Heart left ventricle (tissue), 16 donors: Measurements from ENCODE around the gene TPD52L3. TPM values are rescaled to one million over a fixed set of nuclear protein-coding genes. Genes with fewer than 3 reads are reported as not detected.
A peak's percentile ranks its signal among the peaks of the same experiment; 100 is the strongest.

ENCODE experiments used
- ATAC-seq, 4 donors: fragments of 200-7000 bp; cut with Tn5 transposase; one replicate each; pipeline ENCODE4 v1.9.1; 2020 to 2022; ENCODE audit warnings: moderate library complexity in 4 of 4, mild to moderate bottlenecking in 3 of 4, moderate number of reproducible peaks in 1 of 4
- DNase-seq, 5 donors: peaks; one replicate each; pipeline ENCODE4 v3.0.0-alpha.2; 2020
- H3K27ac ChIP-seq, 12 donors: fragments of 200-600 bp; sonication (generic) in 4 of 12; one replicate each; pipeline versions ENCODE4 v1.5.0 to v1.8.0; 2016 to 2022; ENCODE audit warnings: mild to moderate bottlenecking in 2 of 12
- H3K27me3 ChIP-seq, 9 donors: fragments of 200-600 bp; sonication (generic) in 2 of 9; one replicate each; pipeline versions ENCODE4 v1.5.1 to v1.8.0; 2016 to 2022; ENCODE audit warnings: mild to moderate bottlenecking in 3 of 9
- H3K36me3 ChIP-seq, 9 donors: fragments of 200-600 bp; sonication (generic) in 2 of 9; one replicate each; pipeline versions ENCODE4 v1.5.0 to v1.8.0; 2018 to 2022; ENCODE audit warnings: mild to moderate bottlenecking in 2 of 9
- H3K4me1 ChIP-seq, 12 donors: fragments of 200-600 bp; sonication (generic) in 4 of 12; one replicate each; pipeline versions ENCODE4 v1.5.0 to v1.8.0; 2016 to 2022; ENCODE audit warnings: mild to moderate bottlenecking in 3 of 12
- H3K4me3 ChIP-seq, 12 donors: fragments of 200-600 bp; sonication (generic) in 4 of 12; one replicate each; pipeline versions ENCODE4 v1.5.0 to v1.8.0; 2017 to 2022; ENCODE audit warnings: mild to moderate bottlenecking in 9 of 12, moderate library complexity in 4 of 12
- H3K9me3 ChIP-seq, 12 donors: fragments of 200-600 bp; sonication (generic) in 4 of 12; one replicate each; pipeline versions ENCODE4 v1.5.0 to v1.8.0; 2016 to 2022; ENCODE audit warnings: mild to moderate bottlenecking in 1 of 12
- CTCF ChIP-seq, 12 donors: fragments of 200-600 bp; sonication (generic) in 4 of 12; IDR thresholded peaks; one replicate each; pipeline versions ENCODE4 v1.5.0 to v1.8.0; 2018 to 2022; ENCODE audit warnings: antibody characterized with exemption in 12 of 12, mild to moderate bottlenecking in 5 of 12
- POLR2A ChIP-seq, 2 donors: fragments of 450-650 bp; IDR thresholded peaks; one replicate each; pipeline ENCODE4 v1.6.1; 2017; ENCODE audit warnings: antibody characterized with exemption in 2 of 2, mild to moderate bottlenecking in 2 of 2, moderate library complexity in 2 of 2
- WGBS, 4 donors: extraction: QIAGEN DNeasy Blood & Tissue Kit in 2 of 4; methylation state at CpG; one replicate each; pipeline versions ENCODE4 v1.1.5 to v1.1.7; 2013 to 2018; 5-methylcytosine and 5-hydroxymethylcytosine counted together
- intact Hi-C, 10 donors: fragments of 100-400 bp; cut with DNase I; formaldehyde crosslinking; loops; one replicate each; pipeline versions ENCODE4 v1.11.1 to v1.14.2; 2022
- polyA plus RNA-seq, 2 donors: library from polyadenylated mRNA; stranded (reverse); fragments of 200-250 nt; gene quantifications; one replicate each; pipeline ENCODE4 v1.2.3, GENCODE V29; 2013
- total RNA-seq, 9 donors: library from RNA; depleted of rRNA in 2 of 9; stranded (reverse); fragments of >200 nt in 2 of 9; fragmentation: NEBNext Ultra II Directional in 3 of 9; extraction: Animal tissue kit (Norgen Biotek cat#: 25700) in 3 of 9; gene quantifications; one replicate each; pipeline versions ENCODE4 v1.1.0 to v1.2.4, GENCODE V29; 2016 to 2023
- donor health status: ischemic (EF 13 %, LVEDD 7.1; RV severe dilation, severe dysfunction).
- donor health status: healthy with polysubstance abuse.
- donor health status: DM: no; HTN: yes; CAD: no.
- donor health status: DM: no; HTN: no; CAD: no.
- donor health status: ischemic (EF 25% LVEDD 6.9; RV normal size, moderate dysfunction).
- donor health status: ischemic (EF 25% LVEDD 5.7; RV mildly dilated, moderate dysfunction).
- donor health status: healthy.
- donor health status: DM: yes; HTN: yes; CAD: no.
- donor health status: ischemic (EF 35%, LVEDD 5.7; RV mildly dilated, moderate dysfunction).
- donor health status: nonischemic (EF 11% LVEDD 7.7; RV severe dilation, severe dysfunction).
- donor health status: DM: yes; HTN: yes; CAD: no.
- donor health status: PGD.
- donor health status: ischemic (EF 29% LVEDD 5.4; RV normal size, mild dysfunction).
- donor health status: nonischemic (EF 23%, LVEDD 6.1; RV moderate dilation, normal function).

Gene TPD52L3
- total and polyA plus RNA-seq, 11 donors, result not detected

GRCh38 chr9:6305954-6306563, 22.1 kb upstream of the TPD52L3 start:
- no peaks in the 10 kb centered on the region for H3K36me3 ChIP-seq
- H3K27ac ChIP-seq, result no peak overlapping the region
- H3K9me3 ChIP-seq, result no peaks in the 10 kb centered on the region
- TF ChIP-seq CTCF (IDR thresholded peaks at IDR 0.05) (peak; percentile 31 to 80 (median 66)), POLR2A (IDR thresholded peaks at IDR 0.05) (no peak)
- intact Hi-C loops, result loop anchor here (1.0 to 10.0 kb wide), 14 partner anchors 107 to 421 kb away; no protein-coding TSS in a partner anchor
- no peaks in the 10 kb centered on the region for H3K4me1 ChIP-seq
- DNase-seq (no peak), ATAC-seq (peak in 3 of 4 donors; percentile 52 to 74 (median 61))
- H3K4me3 ChIP-seq, result no peak overlapping the region
- peaks cover 0 to 4% (median 0%) of the 10 kb centered on the region in 9 donors for H3K27me3 ChIP-seq
- WGBS, 4 donors, result 89 to 97% (median 94%) methylated on average over 2 of the region's 2 CpGs

- intact Hi-C loops, result loop anchor here (2.0 to 10.0 kb wide), 9 partner anchors 110 to 423 kb away; no protein-coding TSS in a partner anchor
- TF ChIP-seq POLR2A (IDR thresholded peaks at IDR 0.05) (no peak), CTCF (IDR thresholded peaks at IDR 0.05) (no peak)
- Histone ChIP-seq H3K4me1 (no peaks in the 10 kb centered on the region), H3K9me3 (no peaks in the 10 kb centered on the region), H3K27me3 (peaks cover 0 to 5% (median 0%) of the 10 kb centered on the region in 9 donors), H3K27ac (no peak overlapping the region), H3K4me3 (no peak overlapping the region), H3K36me3 (no peaks in the 10 kb centered on the region)
- 82 to 92% (median 87%) methylated on average over 1 of the region's 1 CpG for WGBS, 4 donors
- ATAC-seq, result no peak
- DNase-seq, result no peak
Observed at GRCh38 chr9:6307551-6308096, 20.6 kb upstream of the TPD52L3 start.

GRCh38 chr9:6330958-6331634, 2.9 kb downstream of the TPD52L3 start:
- ATAC-seq (no peak), DNase-seq (no peak)
- 71 to 80% (median 76%) methylated on average over 4 of the region's 4 CpGs for WGBS, 4 donors
- peaks cover 0 to 6% (median 0%) of the 10 kb centered on the region in 9 donors for H3K27me3 ChIP-seq
- H3K27ac ChIP-seq, result no peak overlapping the region
- intact Hi-C loops, result no loop called here
- no peak for TF ChIP-seq POLR2A (IDR thresholded peaks at IDR 0.05)
- no peak for TF ChIP-seq CTCF (IDR thresholded peaks at IDR 0.05)
- no peaks in the 10 kb centered on the region for H3K4me1 ChIP-seq
- H3K36me3 ChIP-seq, result no peaks in the 10 kb centered on the region
- no peak overlapping the region for H3K4me3 ChIP-seq
- peaks cover 0 to 27% (median 0%) of the 10 kb centered on the region in 12 donors for H3K9me3 ChIP-seq

- no peak overlapping the region for H3K4me3 ChIP-seq
- no peaks in the 10 kb centered on the region for H3K36me3 ChIP-seq
- peaks cover 0 to 6% (median 0%) of the 10 kb centered on the region in 9 donors for H3K27me3 ChIP-seq
- H3K4me1 ChIP-seq, result no peaks in the 10 kb centered on the region
- TF ChIP-seq CTCF (IDR thresholded peaks at IDR 0.05) (no peak), POLR2A (IDR thresholded peaks at IDR 0.05) (no peak)
- ATAC-seq (no peak), DNase-seq (no peak)
- H3K27ac ChIP-seq, result no peak overlapping the region
- intact Hi-C loops, result no loop called here
- peaks cover 0 to 31% (median 0%) of the 10 kb centered on the region in 12 donors for H3K9me3 ChIP-seq
Observed at GRCh38 chr9:6334305-6334704, 6.1 kb downstream of the TPD52L3 start.
